SK-N-SH (cell line): ENCODE data around the gene FKBP5. TPM values are rescaled to one million over a fixed set of nuclear protein-coding genes. Genes with fewer than 3 reads are reported as not detected.
"Not testable (repeated sequence)": the region's sequence is repeated elsewhere in the genome, so short reads cannot be mapped to it uniquely, and the experiment has no call there.

Source experiments
- CTCF ChIA-PET: fragments of 300-600, 350-600 bp; formaldehyde crosslinking; extraction: SDS; loops from one replicate; lab custom pipeline; 2021; lab: Yijun Ruan, JAX
- POLR2A ChIA-PET: fragments of 350-600 bp; sonication (Branson Sonifier 250); formaldehyde crosslinking; extraction: SDS; loops from one replicate; lab custom pipeline; 2020; ENCODE audit warnings: antibody characterized with exemption, inconsistent platforms; lab: Yijun Ruan, JAX
- DNase-seq: peaks from one replicate; pipeline ENCODE4 v3.0.0; 2012
- H2AFZ ChIP-seq: fragments of 200-600 bp; sonication (generic); 2 replicates; pipeline ENCODE4 v1.8.1; 2016; ENCODE audit warnings: antibody characterized with exemption, mild to moderate bottlenecking, low read depth
- H3F3A ChIP-seq: fragments of 200-600 bp; sonication (generic); replicated peaks from 2 replicates; pipeline ENCODE3; 2016; ENCODE audit warnings: antibody characterized with exemption, mild to moderate bottlenecking; ENCODE audit not compliant: insufficient read depth
- H3K27ac ChIP-seq, 2 experiments: fragments of 200-500 bp in 1 of 2; fragments of 200-600 bp in 1 of 2; sonication (Bioruptor generic) in 1 of 2; sonication (generic), shearing (Covaris generic) in 1 of 2; 2 replicates each; pipeline versions ENCODE4 v1.5.1 to v1.6.1; 2014 to 2016; ENCODE audit warnings: low read depth in 2 of 2, inconsistent platforms in 1 of 2, low read length in 1 of 2, mild to moderate bottlenecking in 1 of 2, mixed read lengths in 1 of 2
- H3K27me3 ChIP-seq: fragments of 200-600 bp; sonication (generic), shearing (Covaris generic); 2 replicates; pipeline ENCODE4 v1.6.1; 2016; ENCODE audit warnings: mixed run types; ENCODE audit not compliant: insufficient read depth
- H3K36me3 ChIP-seq, 2 experiments: fragments of 200-500 bp in 1 of 2; fragments of 200-600 bp in 1 of 2; sonication (Bioruptor generic) in 1 of 2; sonication (generic) in 1 of 2; replicated peaks in 1 of 2; 2 replicates each; pipeline versions ENCODE3 to v1.5.1; 2014 to 2016; ENCODE audit warnings: low read length in 1 of 2, mild to moderate bottlenecking in 1 of 2; ENCODE audit not compliant: insufficient read depth in 2 of 2, control insufficient read depth in 1 of 2
- H3K4me1 ChIP-seq, 2 experiments: fragments of 200-500 bp in 1 of 2; fragments of 200-600 bp in 1 of 2; sonication (Bioruptor generic) in 1 of 2; sonication (generic), shearing (Covaris generic) in 1 of 2; 2 replicates each; pipeline versions ENCODE4 v1.5.1 to v1.6.1; 2014 to 2016; ENCODE audit warnings: low read depth in 1 of 2, low read length in 1 of 2, mixed run types in 1 of 2; ENCODE audit not compliant: insufficient read depth in 2 of 2, control insufficient read depth in 1 of 2
- H3K4me2 ChIP-seq: fragments of 200-600 bp; sonication (generic), shearing (Covaris generic); 2 replicates; pipeline ENCODE4 v1.6.1; 2017; ENCODE audit warnings: mixed run types
- H3K4me3 ChIP-seq, 2 experiments: fragments of 200-500 bp in 1 of 2; fragments of 200-600 bp in 1 of 2; sonication (Bioruptor generic) in 1 of 2; sonication (generic), shearing (Covaris generic) in 1 of 2; 2 replicates each; pipeline versions ENCODE4 v1.5.1 to v1.8.1; 2014 to 2016; ENCODE audit warnings: low read depth in 2 of 2, inconsistent platforms in 1 of 2, low read length in 1 of 2, mild to moderate bottlenecking in 1 of 2, mixed read lengths in 1 of 2, moderate library complexity in 1 of 2
- H3K79me2 ChIP-seq: fragments of 200-600 bp; sonication (generic); 2 replicates; pipeline ENCODE4 v1.8.1; 2017; ENCODE audit warnings: mild to moderate bottlenecking; ENCODE audit not compliant: insufficient read depth
- H3K9ac ChIP-seq: fragments of 200-600 bp; sonication (generic); 2 replicates; pipeline ENCODE4 v1.6.1; 2017; ENCODE audit warnings: mixed run types
- H3K9me2 ChIP-seq: fragments of 200-600 bp; sonication (generic); 2 replicates; pipeline ENCODE4 v1.6.1; 2017; ENCODE audit warnings: mixed run types
- H3K9me3 ChIP-seq: fragments of 200-600 bp; sonication (generic); 2 replicates; pipeline ENCODE4 v1.6.1; 2017; ENCODE audit warnings: mixed run types, mild to moderate bottlenecking, moderate library complexity
- H4K20me1 ChIP-seq: fragments of 200-600 bp; sonication (generic); 2 replicates; pipeline ENCODE4 v1.6.1; 2017; ENCODE audit warnings: mild to moderate bottlenecking, mixed run types; ENCODE audit not compliant: insufficient read depth
- CHD2 ChIP-seq: fragments of 150-350 bp; IDR thresholded peaks from 2 replicates; pipeline ENCODE4 v1.6.1; 2018; ENCODE audit warnings: low read length; ENCODE audit not compliant: partially characterized antibody
- ELF1 ChIP-seq: IDR thresholded peaks from 2 replicates; pipeline ENCODE4 v1.4.0; 2012
- FOXJ3 ChIP-seq: sonication (generic); formaldehyde crosslinking; IDR thresholded peaks from 2 replicates; pipeline ENCODE4 v1.5.1; 2020; ENCODE audit warnings: mild to moderate bottlenecking, missing genetic modification reagents
- FOXM1 ChIP-seq: IDR thresholded peaks from 2 replicates; pipeline ENCODE4 v1.4.0; 2012; ENCODE audit warnings: low read depth, mild to moderate bottlenecking
- GABPA ChIP-seq: IDR thresholded peaks from 2 replicates; pipeline ENCODE4 v1.4.0; 2012; ENCODE audit warnings: low read depth, mild to moderate bottlenecking
- GATA2 ChIP-seq: sonication (generic); formaldehyde crosslinking; IDR thresholded peaks from 2 replicates; pipeline ENCODE4 v1.5.0; 2020; ENCODE audit warnings: mild to moderate bottlenecking, missing genetic modification reagents
- MAX ChIP-seq: IDR thresholded peaks from 2 replicates; pipeline ENCODE4 v1.4.0; 2012; ENCODE audit warnings: low read depth
- MEF2A ChIP-seq: IDR thresholded peaks from 2 replicates; pipeline ENCODE4 v1.4.0; 2012; ENCODE audit warnings: low read depth, borderline replicate concordance
- NFIC ChIP-seq: IDR thresholded peaks from 2 replicates; pipeline ENCODE4 v1.4.0; 2012; ENCODE audit warnings: borderline replicate concordance
- RAD21 ChIP-seq: IDR thresholded peaks from 2 replicates; pipeline ENCODE4 v1.6.1; 2012; ENCODE audit warnings: mild to moderate bottlenecking, low read length
- RCOR1 ChIP-seq: fragments of 150-350 bp; IDR thresholded peaks from 2 replicates; pipeline ENCODE4 v1.6.1; 2017; ENCODE audit warnings: antibody characterized with exemption, low read length
- RXRA ChIP-seq: IDR thresholded peaks from 2 replicates; pipeline ENCODE4 v1.4.0; 2012; ENCODE audit warnings: low read depth, mild to moderate bottlenecking, borderline replicate concordance
- SIN3A ChIP-seq: IDR thresholded peaks from 2 replicates; pipeline ENCODE4 v1.6.1; 2012; ENCODE audit warnings: low read depth, mild to moderate bottlenecking, low read length, moderate library complexity, borderline replicate concordance
- SMC3 ChIP-seq: IDR thresholded peaks from 2 replicates; pipeline ENCODE4 v1.6.1; 2012; ENCODE audit warnings: low read depth, low read length, improper control_type of control experiment
- USF2 ChIP-seq: fragments of 150-350 bp; IDR thresholded peaks from 2 replicates; pipeline ENCODE4 v1.6.1; 2017; ENCODE audit warnings: antibody characterized with exemption, low read length, low read depth, borderline replicate concordance
- ZBTB33 ChIP-seq: IDR thresholded peaks from 2 replicates; pipeline ENCODE4 v1.4.0; 2012; ENCODE audit warnings: low read depth, borderline replicate concordance
- WGBS: methylation state at CpG from one replicate; pipeline ENCODE4 v1.1.6; 2017; ENCODE audit warnings: low lambda C conversion rate; 5-methylcytosine and 5-hydroxymethylcytosine counted together
- polyA plus RNA-seq, 3 experiments: library from polyadenylated mRNA; depleted of rRNA; stranded (reverse); fragments of >200 nt; gene quantifications; 2 replicates each; pipeline ENCODE4 v1.2.3, GENCODE V29; 2012
- TF ChIP-seq, protein P1 (sequence below): fragments of 200-600 bp; sonication (generic); IDR thresholded peaks from 2 replicates; pipeline ENCODE4 v1.6.1; 2017; ENCODE audit warnings: antibody characterized with exemption, mild to moderate bottlenecking, moderate library complexity

FKBP5 gene
- polyA plus RNA-seq, 1 of the 3 experiments (the other 2 are of a cell fraction): 5.1 TPM

DNA sequence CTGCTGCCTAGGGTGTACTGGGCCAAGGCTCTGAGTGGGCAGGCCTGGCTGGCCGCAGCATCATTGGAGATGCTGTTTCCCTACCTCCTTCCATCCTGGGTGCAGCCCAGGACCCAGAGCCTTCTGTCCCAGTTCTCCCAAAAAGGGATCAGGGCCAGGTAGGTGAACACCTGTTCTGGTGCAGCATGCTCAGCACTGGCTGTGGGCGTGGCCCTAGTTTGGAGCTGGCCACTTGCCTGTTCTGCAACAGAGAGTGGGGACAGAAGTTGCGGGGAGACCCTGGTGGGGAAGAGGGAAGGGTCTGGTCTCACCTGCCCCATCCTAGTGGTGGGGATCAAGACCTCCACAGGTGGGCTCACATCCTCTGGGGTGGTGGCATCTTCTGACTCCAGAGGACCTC, 46.7 kb upstream of the FKBP5 start:
- POLR2A ChIA-PET: interaction anchor here (0.6 to 0.9 kb wide), 2 partner anchors 111 to 210 kb away, joined by 6 to 8 read pairs; no protein-coding TSS in a partner anchor
- H2AFZ ChIP-seq: no peak overlapping the region
- H3K79me2 ChIP-seq: no peaks in the 10 kb centered on the region
- no peak for DNase-seq
- CTCF ChIA-PET: interaction anchor here (0.6 to 11.0 kb wide), 22 partner anchors 11 to 440 kb away, joined by 3 to 271 read pairs (median 11); partner anchors contain the start of genes FKBP5 and PPARD
- H3F3A ChIP-seq: no peaks in the 10 kb centered on the region
- no peak overlapping the region for H3K4me3 ChIP-seq
- H3K36me3 ChIP-seq: no peaks in the 10 kb centered on the region
- no peak overlapping the region for H3K4me2 ChIP-seq
- H4K20me1 ChIP-seq: no peaks in the 10 kb centered on the region
- no peaks in the 10 kb centered on the region for H3K9me2 ChIP-seq
- TF ChIP-seq RXRA (no peak), USF2 (no peak), RCOR1 (no peak), FOXJ3 (CRISPR knock-in tag) (no peak), CHD2 (no peak), ELF1 (no peak)
- no peak overlapping the region for H3K9ac ChIP-seq
- H3K27ac ChIP-seq: no peak overlapping the region
- H3K4me1 ChIP-seq: peaks cover 5 to 20% of the 10 kb centered on the region in 2 experiments; a peak in 2 of 4 replicates
- no peaks in the 10 kb centered on the region for H3K27me3 ChIP-seq
- 93% methylated on average over 3 of the region's 3 CpGs for WGBS
- H3K9me3 ChIP-seq: no peaks in the 10 kb centered on the region

- H2AFZ ChIP-seq, H3K9me3 ChIP-seq, H3K27ac ChIP-seq, H3K79me2 ChIP-seq, H3K9ac ChIP-seq, H3K36me3 ChIP-seq, POLR2A ChIA-PET, DNase-seq, H3K9me2 ChIP-seq, H3K4me2 ChIP-seq, H3F3A ChIP-seq, H3K27me3 ChIP-seq, H4K20me1 ChIP-seq, H3K4me3 ChIP-seq: not testable (repeated sequence)
- H3K4me1 ChIP-seq: peaks cover 5 to 21% of the 10 kb centered on the region in 2 experiments; a peak in 2 of 4 replicates
- 89% methylated on average over 12 of the region's 12 CpGs for WGBS
- CTCF ChIA-PET: interaction anchor here (0.6 to 11.0 kb wide), 8 partner anchors 9 to 236 kb away, joined by 3 to 271 read pairs (median 3); no protein-coding TSS in a partner anchor
Measured at GRCh38 chr6:35734319-35734718, 45.6 kb upstream of the FKBP5 start.

GRCh38 chr6:35733633-35734032, 44.9 kb upstream of the FKBP5 start:
- no peak overlapping the region for H3K4me2 ChIP-seq
- no peak overlapping the region for H3K9ac ChIP-seq
- no peaks in the 10 kb centered on the region for H3K36me3 ChIP-seq
- POLR2A ChIA-PET: no interaction called here
- H3F3A ChIP-seq: no peaks in the 10 kb centered on the region
- no peaks in the 10 kb centered on the region for H3K79me2 ChIP-seq
- DNase-seq: no peak
- TF ChIP-seq FOXM1: no peak
- TF ChIP-seq SIN3A: no peak
- TF ChIP-seq NFIC: no peak
- TF ChIP-seq GABPA: no peak
- TF ChIP-seq MAX: no peak
- no peak for TF ChIP-seq GATA2
- no peak for TF ChIP-seq SMC3
- TF ChIP-seq RAD21: no peak
- no peak for TF ChIP-seq MEF2A
- TF ChIP-seq ZBTB33: no peak
- TF ChIP-seq, protein P1, sequence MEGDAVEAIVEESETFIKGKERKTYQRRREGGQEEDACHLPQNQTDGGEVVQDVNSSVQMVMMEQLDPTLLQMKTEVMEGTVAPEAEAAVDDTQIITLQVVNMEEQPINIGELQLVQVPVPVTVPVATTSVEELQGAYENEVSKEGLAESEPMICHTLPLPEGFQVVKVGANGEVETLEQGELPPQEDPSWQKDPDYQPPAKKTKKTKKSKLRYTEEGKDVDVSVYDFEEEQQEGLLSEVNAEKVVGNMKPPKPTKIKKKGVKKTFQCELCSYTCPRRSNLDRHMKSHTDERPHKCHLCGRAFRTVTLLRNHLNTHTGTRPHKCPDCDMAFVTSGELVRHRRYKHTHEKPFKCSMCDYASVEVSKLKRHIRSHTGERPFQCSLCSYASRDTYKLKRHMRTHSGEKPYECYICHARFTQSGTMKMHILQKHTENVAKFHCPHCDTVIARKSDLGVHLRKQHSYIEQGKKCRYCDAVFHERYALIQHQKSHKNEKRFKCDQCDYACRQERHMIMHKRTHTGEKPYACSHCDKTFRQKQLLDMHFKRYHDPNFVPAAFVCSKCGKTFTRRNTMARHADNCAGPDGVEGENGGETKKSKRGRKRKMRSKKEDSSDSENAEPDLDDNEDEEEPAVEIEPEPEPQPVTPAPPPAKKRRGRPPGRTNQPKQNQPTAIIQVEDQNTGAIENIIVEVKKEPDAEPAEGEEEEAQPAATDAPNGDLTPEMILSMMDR: no peak
- CTCF ChIA-PET: interaction anchor here (0.6 to 11.0 kb wide), 6 partner anchors 8 to 211 kb away, joined by 3 to 271 read pairs (median 3); no protein-coding TSS in a partner anchor
- H3K4me3 ChIP-seq: no peak overlapping the region
- no peaks in the 10 kb centered on the region for H3K27me3 ChIP-seq
- no peaks in the 10 kb centered on the region for H3K9me3 ChIP-seq
- no peak overlapping the region for H2AFZ ChIP-seq
- WGBS: 98% methylated on average over 8 of the region's 8 CpGs
- no peaks in the 10 kb centered on the region for H4K20me1 ChIP-seq
- no peak overlapping the region for H3K27ac ChIP-seq
- H3K4me1 ChIP-seq: peaks cover 5 to 28% of the 10 kb centered on the region in 2 experiments; a peak in 2 of 4 replicates
- H3K9me2 ChIP-seq: no peaks in the 10 kb centered on the region
